Activated T-helper 1 cell treated with Interleukin-2 at 50 U/mL for 16 hours (primary cell): ENCODE measurements around the gene RNF25.

Experiments used
- DNase-seq: peaks from one replicate; pipeline ENCODE4 v3.0.0-alpha.2; 2020; ENCODE audit warnings: low read depth

The RNF25 gene

GRCh38 chr2:218626369-218626768 is 45.4 kb downstream of the RNF25 start:
- no peak for DNase-seq

GRCh38 chr2:218623366-218623705 is 48.5 kb downstream of the RNF25 start:
- no peak for DNase-seq

GRCh38 chr2:218622606-218623365 is 49.0 kb downstream of the RNF25 start:
- no peak for DNase-seq

DNA sequence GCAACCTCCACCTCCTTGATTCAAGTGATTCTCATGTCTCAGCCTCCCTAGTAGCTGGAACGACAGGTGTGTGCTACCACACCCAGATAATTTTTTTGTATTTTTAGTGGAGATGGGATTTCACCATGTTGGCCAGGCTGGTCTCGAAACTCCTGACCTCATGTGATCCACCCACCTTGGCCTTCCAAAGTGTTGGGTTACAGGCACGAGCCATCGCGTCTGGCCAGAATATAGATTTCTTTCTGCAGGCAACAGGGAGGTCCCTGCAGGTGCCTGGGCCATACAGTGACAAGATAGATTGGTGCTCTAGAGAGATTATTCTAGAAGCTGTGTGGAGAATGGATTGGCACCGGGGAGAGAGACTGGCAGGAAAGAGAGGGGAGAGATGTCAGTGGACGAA is 50.8 kb downstream of the RNF25 start:
- no peak for DNase-seq

DNA sequence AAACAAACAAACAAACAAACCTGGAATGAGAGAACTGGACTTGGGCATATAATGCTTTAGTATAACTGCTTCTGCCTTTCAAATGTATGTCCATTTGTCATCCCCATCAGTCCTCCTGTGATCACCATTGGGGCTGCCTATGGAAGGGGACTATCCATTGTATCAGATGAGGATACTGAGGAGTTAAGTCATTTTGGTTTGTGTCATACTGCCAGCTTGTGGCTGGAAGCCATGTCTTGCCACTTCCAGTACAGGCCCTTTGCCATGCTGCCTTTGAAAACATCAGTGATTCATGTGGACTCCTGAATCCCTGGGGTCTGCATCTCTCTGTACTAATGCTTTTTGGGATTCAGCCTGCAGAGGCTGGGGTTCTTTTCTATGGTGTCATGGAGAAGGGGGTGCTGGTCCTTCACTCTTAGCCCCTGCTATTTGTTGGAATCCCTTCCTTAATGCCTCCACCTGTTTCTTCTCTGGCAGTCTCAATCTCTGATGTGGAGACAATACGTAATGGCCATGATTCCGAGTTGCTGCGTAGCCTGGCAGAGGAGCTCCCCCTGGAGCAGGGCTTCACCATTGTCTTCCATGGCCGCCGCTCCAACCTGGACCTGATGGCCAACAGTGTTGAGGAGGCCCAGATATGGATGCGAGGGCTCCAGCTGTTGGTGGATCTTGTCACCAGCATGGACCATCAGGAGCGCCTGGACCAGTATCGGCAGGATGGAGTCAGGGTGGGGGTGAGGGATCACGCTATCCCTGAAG is 53.5 kb downstream of the RNF25 start:
- no peak for DNase-seq

DNA sequence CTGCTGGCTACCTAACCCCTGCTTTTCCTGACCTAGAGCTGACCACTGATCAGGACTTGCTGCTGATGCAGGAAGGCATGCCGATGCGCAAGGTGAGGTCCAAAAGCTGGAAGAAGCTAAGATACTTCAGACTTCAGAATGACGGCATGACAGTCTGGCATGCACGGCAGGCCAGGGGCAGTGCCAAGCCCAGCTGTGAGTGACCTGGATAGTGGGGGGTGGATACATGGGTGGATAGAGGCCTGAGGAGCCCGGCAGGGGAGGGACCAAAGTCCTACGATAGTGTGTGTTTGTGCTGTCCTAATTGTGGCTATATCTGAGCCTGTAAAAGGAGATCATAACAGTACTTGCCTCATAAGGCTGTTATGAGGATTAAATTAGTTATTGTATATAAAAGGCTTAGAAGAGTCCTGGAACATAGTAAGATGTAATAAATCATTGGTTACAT is 55.9 kb downstream of the RNF25 start:
- DNase-seq: no peak
